B cell (primary cell): Measurements from ENCODE around the gene RASGRF2. TPM values are rescaled to one million over a fixed set of nuclear protein-coding genes. Genes with fewer than 3 reads are reported as not detected.

Experiments
- ATAC-seq: fragments of 200-7000 bp; cut with Tn5 transposase; one replicate; pipeline ENCODE4 v1.10.0; 2021; ENCODE audit warnings: low read depth, mild to moderate bottlenecking, moderate number of reproducible peaks, moderate library complexity
- CTCF ChIA-PET: fragments of 350-600 bp; sonication (Branson Sonifier 250); formaldehyde crosslinking; loops from one replicate; lab custom pipeline; 2021; ENCODE audit warnings: antibody characterized with exemption, inconsistent platforms; lab: Charles Lee
- POLR2A ChIA-PET: fragments of 350-600 bp; sonication (Branson Sonifier 250); formaldehyde crosslinking; loops from one replicate; lab custom pipeline; 2021; ENCODE audit warnings: antibody characterized with exemption; lab: Charles Lee
- DNase-seq: peaks from one replicate; pipeline ENCODE4 v3.0.0; 2013
- H2AFZ ChIP-seq: 2 replicates; pipeline ENCODE4 v1.6.1; 2012; ENCODE audit warnings: mild to moderate bottlenecking, low read depth, low read length; ENCODE audit not compliant: insufficient read depth, poor library complexity, severe bottlenecking
- H3K27ac ChIP-seq, 2 donors: 1 replicate in 1 of 2; 2 replicates in 1 of 2; pipeline ENCODE4 v1.5.1; 2012 to 2013; ENCODE audit warnings: low read length in 2 of 2, mild to moderate bottlenecking in 2 of 2, moderate library complexity in 1 of 2
- H3K27me3 ChIP-seq, 4 experiments: fragments of 200-600 bp in 1 of 4; sonication (generic) in 1 of 4; replicated peaks in 1 of 4; 1 replicate in 2 of 4; 2 replicates in 2 of 4; pipeline versions ENCODE4 v1.6.1 to v1.7.0; 2013 to 2016; ENCODE audit warnings: low read length in 3 of 4, mild to moderate bottlenecking in 2 of 4, mixed read lengths in 1 of 4, moderate library complexity in 1 of 4; ENCODE audit not compliant: insufficient read depth in 4 of 4, control insufficient read depth in 3 of 4; ENCODE audit errors: control extremely low read depth in 1 of 4
- H3K36me3 ChIP-seq, 2 experiments: replicated peaks in 1 of 2; 1 replicate in 1 of 2; 2 replicates in 1 of 2; pipeline versions ENCODE4 v1.6.1 to v1.7.1; 2013; ENCODE audit warnings: low read length in 1 of 2; ENCODE audit not compliant: insufficient read depth in 2 of 2, control insufficient read depth in 1 of 2; ENCODE audit errors: control extremely low read depth in 1 of 2, extremely low read depth in 1 of 2
- H3K4me1 ChIP-seq, 2 donors: fragments of 200-600 bp in 1 of 2; sonication (generic) in 1 of 2; 1 replicate in 1 of 2; 2 replicates in 1 of 2; pipeline versions ENCODE4 v1.5.1 to v1.6.1; 2013 to 2017; ENCODE audit warnings: low read length in 2 of 2; ENCODE audit not compliant: control insufficient read depth in 2 of 2, insufficient read depth in 2 of 2
- H3K4me2 ChIP-seq: replicated peaks from 2 replicates; pipeline ENCODE3; 2012; ENCODE audit warnings: mild to moderate bottlenecking, low read depth, low read length; ENCODE audit not compliant: poor library complexity, severe bottlenecking
- H3K4me3 ChIP-seq, 5 experiments: fragments of 200-600 bp in 1 of 5; sonication (generic) in 1 of 5; 1 replicate in 3 of 5; 2 replicates in 2 of 5; pipeline versions ENCODE4 v1.5.1 to v1.7.0; 2011 to 2016; ENCODE audit warnings: low read length in 4 of 5, mild to moderate bottlenecking in 4 of 5, low read depth in 2 of 5, control low read depth in 1 of 5, moderate library complexity in 1 of 5; ENCODE audit not compliant: insufficient read depth in 1 of 5; ENCODE audit errors: control extremely low read depth in 1 of 5, extremely low read depth in 1 of 5
- H3K79me2 ChIP-seq: fragments of 200-600 bp; sonication (generic); one replicate; pipeline ENCODE4 v1.6.0; 2016; ENCODE audit warnings: low read length; ENCODE audit not compliant: control insufficient read depth, insufficient read depth
- H3K9ac ChIP-seq: fragments of 200-600 bp; sonication (generic); 2 replicates; pipeline ENCODE4 v1.6.1; 2017; ENCODE audit warnings: mild to moderate bottlenecking, low read length, moderate library complexity
- H3K9me3 ChIP-seq, 3 donors: one replicate each; pipeline versions ENCODE4 v1.6.1 to v1.7.1; 2013; ENCODE audit warnings: low read length in 2 of 3; ENCODE audit not compliant: control insufficient read depth in 2 of 3, insufficient read depth in 1 of 3; ENCODE audit errors: control extremely low read depth in 1 of 3
- H4K20me1 ChIP-seq: 2 replicates; pipeline ENCODE4 v1.6.0; 2012; ENCODE audit warnings: mild to moderate bottlenecking, low read length; ENCODE audit not compliant: insufficient read depth, control insufficient read depth, poor library complexity, severe bottlenecking
- H3K27ac Mint-ChIP-seq: one replicate; pipeline ENCODE4 v1.8.0; 2021; ENCODE audit warnings: mixed read lengths
- H3K27me3 Mint-ChIP-seq: one replicate; pipeline ENCODE4 v1.8.0; 2021; ENCODE audit warnings: mixed read lengths
- H3K4me1 Mint-ChIP-seq: one replicate; pipeline ENCODE4 v1.8.0; 2021; ENCODE audit warnings: mixed read lengths
- H3K4me3 Mint-ChIP-seq: one replicate; pipeline ENCODE4 v1.8.0; 2021; ENCODE audit warnings: mixed read lengths
- H3K9me3 Mint-ChIP-seq: one replicate; pipeline ENCODE4 v1.8.0; 2022; ENCODE audit warnings: mixed read lengths; ENCODE audit not compliant: insufficient read depth
- EZH2 ChIP-seq: IDR thresholded peaks from 2 replicates; pipeline ENCODE4 v1.6.1; 2012; ENCODE audit warnings: borderline replicate concordance, low read depth, mild to moderate bottlenecking, moderate library complexity, low read length; ENCODE audit not compliant: insufficient read depth, poor library complexity, severe bottlenecking
- WGBS: methylation state at CpG from one replicate; pipeline ENCODE4 v1.1.5; 2013; ENCODE audit warnings: missing lambda C conversion rate; ENCODE audit not compliant: insufficient coverage; 5-methylcytosine and 5-hydroxymethylcytosine counted together
- intact Hi-C: fragments of 100-400 bp; cut with micrococcal nuclease; formaldehyde crosslinking; loops from one replicate; pipeline ENCODE4 v1.10.0; 2022
- polyA plus RNA-seq: library from polyadenylated mRNA; depleted of rRNA; stranded (reverse); fragments of >200 nt; gene quantifications from 2 replicates; pipeline ENCODE4 v1.2.3, GENCODE V29; 2012
- total RNA-seq, 2 donors: library from RNA; stranded (reverse); fragments of 120-200 nt in 1 of 2; gene quantifications; 1 replicate in 1 of 2; 2 replicates in 1 of 2; pipeline versions ENCODE4 v1.2.3 to v1.2.4, GENCODE V29; 2013 to 2022
- TF ChIP-seq, protein P1 (sequence below): fragments of 200-600 bp; IDR thresholded peaks from one replicate; pipeline ENCODE4 v1.8.0; 2022; ENCODE audit warnings: antibody characterized with exemption, mild to moderate bottlenecking

The RASGRF2 gene
- total and polyA plus RNA-seq, 2 donors (not counting 1 experiment from before 2014, with no cell fraction given), result 0.04 to 0.37 TPM

DNA sequence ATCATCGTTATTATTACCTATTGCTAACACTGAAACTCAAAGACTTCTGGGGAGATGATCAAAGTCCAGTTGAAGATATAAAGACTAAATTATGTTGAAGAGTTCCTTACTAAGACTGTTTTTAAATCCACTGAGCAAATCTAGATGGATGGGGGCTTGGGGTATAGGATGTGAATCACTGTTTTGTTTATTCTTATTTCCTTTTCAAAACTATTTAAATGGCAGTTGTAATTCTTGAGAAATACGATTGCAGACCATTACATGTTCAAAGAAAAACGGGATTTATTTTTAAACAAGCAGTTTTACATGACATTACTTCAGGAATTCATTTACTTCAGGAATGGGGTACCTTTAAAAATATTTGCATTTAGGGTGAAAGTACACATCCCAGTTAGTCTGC, 4.3 kb downstream of the RASGRF2 start:
- H3K4me3 Mint-ChIP-seq, result no peak overlapping the region
- TF ChIP-seq EZH2, result no peak
- TF ChIP-seq, protein P1, sequence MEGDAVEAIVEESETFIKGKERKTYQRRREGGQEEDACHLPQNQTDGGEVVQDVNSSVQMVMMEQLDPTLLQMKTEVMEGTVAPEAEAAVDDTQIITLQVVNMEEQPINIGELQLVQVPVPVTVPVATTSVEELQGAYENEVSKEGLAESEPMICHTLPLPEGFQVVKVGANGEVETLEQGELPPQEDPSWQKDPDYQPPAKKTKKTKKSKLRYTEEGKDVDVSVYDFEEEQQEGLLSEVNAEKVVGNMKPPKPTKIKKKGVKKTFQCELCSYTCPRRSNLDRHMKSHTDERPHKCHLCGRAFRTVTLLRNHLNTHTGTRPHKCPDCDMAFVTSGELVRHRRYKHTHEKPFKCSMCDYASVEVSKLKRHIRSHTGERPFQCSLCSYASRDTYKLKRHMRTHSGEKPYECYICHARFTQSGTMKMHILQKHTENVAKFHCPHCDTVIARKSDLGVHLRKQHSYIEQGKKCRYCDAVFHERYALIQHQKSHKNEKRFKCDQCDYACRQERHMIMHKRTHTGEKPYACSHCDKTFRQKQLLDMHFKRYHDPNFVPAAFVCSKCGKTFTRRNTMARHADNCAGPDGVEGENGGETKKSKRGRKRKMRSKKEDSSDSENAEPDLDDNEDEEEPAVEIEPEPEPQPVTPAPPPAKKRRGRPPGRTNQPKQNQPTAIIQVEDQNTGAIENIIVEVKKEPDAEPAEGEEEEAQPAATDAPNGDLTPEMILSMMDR, result no peak
- Histone ChIP-seq H3K79me2 (no peaks in the 10 kb centered on the region), H3K9ac (no peak overlapping the region), H3K4me1 (peaks cover 3 to 4% of the 10 kb centered on the region in 2 donors), H3K9me3 (no peaks in the 10 kb centered on the region), H3K4me2 (no peak overlapping the region), H3K27me3 (peaks cover 0 to 17% (median 12%) of the 10 kb centered on the region in 4 experiments), H2AFZ (no peak overlapping the region), H4K20me1 (no peaks in the 10 kb centered on the region), H3K36me3 (no peaks in the 10 kb centered on the region), H3K27ac (no peak overlapping the region), H3K4me3 (no peak overlapping the region)
- peaks cover 41% of the 10 kb centered on the region for H3K27me3 Mint-ChIP-seq
- intact Hi-C loops, result no loop called here
- WGBS, result no CpG with 5 or more reads among the region's 3 CpGs
- H3K27ac Mint-ChIP-seq, result no peak overlapping the region
- ATAC-seq (no peak), DNase-seq (no peak)
- ChIA-PET CTCF (no interaction called here), POLR2A (no interaction called here)
- H3K4me1 Mint-ChIP-seq, result peaks cover 11% of the 10 kb centered on the region
- H3K9me3 Mint-ChIP-seq, result no peaks in the 10 kb centered on the region

DNA sequence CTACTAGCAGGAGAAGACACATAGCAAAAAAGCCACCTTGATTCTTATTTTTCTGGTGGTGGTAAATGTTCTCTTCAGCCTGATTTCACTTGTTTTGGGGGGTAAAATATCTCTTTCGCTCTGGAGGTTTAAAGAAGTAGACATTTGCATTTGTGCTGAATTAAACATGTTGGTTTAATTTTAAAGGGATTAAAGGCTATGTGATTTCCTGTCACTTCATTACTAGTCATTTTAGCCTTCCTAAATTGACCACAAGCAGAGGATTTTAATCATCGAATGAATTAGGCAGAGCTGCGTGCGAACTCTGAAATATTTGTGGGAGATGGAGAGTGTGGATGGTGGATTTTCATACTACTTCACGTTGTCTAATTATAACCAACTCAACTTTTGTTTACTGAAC, 4.8 kb downstream of the RASGRF2 start:
- Histone ChIP-seq H3K4me2 (no peak overlapping the region), H3K4me3 (no peak overlapping the region), H3K27me3 (peaks cover 0 to 13% (median 8%) of the 10 kb centered on the region in 4 experiments), H4K20me1 (no peaks in the 10 kb centered on the region), H3K4me1 (peaks cover 0 to under 1% of the 10 kb centered on the region in 2 donors), H3K9ac (no peak overlapping the region), H3K9me3 (no peaks in the 10 kb centered on the region), H2AFZ (no peak overlapping the region), H3K79me2 (no peaks in the 10 kb centered on the region), H3K27ac (no peak overlapping the region), H3K36me3 (no peaks in the 10 kb centered on the region)
- H3K27me3 Mint-ChIP-seq, result peaks cover 37% of the 10 kb centered on the region
- POLR2A ChIA-PET, result no interaction called here
- H3K27ac Mint-ChIP-seq, result no peak overlapping the region
- H3K9me3 Mint-ChIP-seq, result no peaks in the 10 kb centered on the region
- ATAC-seq, result no peak
- WGBS, result no CpG with 5 or more reads among the region's 5 CpGs
- no peak overlapping the region for H3K4me3 Mint-ChIP-seq
- CTCF ChIA-PET, result no interaction called here
- peaks cover 7% of the 10 kb centered on the region for H3K4me1 Mint-ChIP-seq
- no peak for TF ChIP-seq EZH2
- TF ChIP-seq, protein P1, result no peak
- intact Hi-C loops, result no loop called here
- DNase-seq, result no peak
